ENCODE data around the gene PSMD5. TPM values are rescaled to one million over a fixed set of nuclear protein-coding genes. Genes with fewer than 3 reads are reported as not detected.

PSMD5 gene
- total RNA-seq, 1 donor from 2014 or later: 53.3 TPM

- peak; percentile 26 for TF ChIP-seq CTCF (IDR thresholded peaks at IDR 0.05)
- no peak for DNase-seq (ENCODE audit: extremely low spot score, unreplicated experiment)
- Mint-ChIP-seq H3K4me1 (ENCODE audit: unreplicated experiment) (peaks cover 39% of the 10 kb centered on the region), H3K27me3 (ENCODE audit: unreplicated experiment) (no peaks in the 10 kb centered on the region), H3K27ac (ENCODE audit: unreplicated experiment) (peak overlapping the region; percentile 77), H3K4me3 (ENCODE audit: unreplicated experiment) (no peak overlapping the region), H3K36me3 (ENCODE audit: unreplicated experiment) (peaks cover 45% of the 10 kb centered on the region), H3K9me3 (ENCODE audit: unreplicated experiment) (no peaks in the 10 kb centered on the region)
These were observed 26.6 kb upstream of the PSMD5 start for GRCh38 chr9:120869360-120869687.

- Mint-ChIP-seq H3K27me3 (ENCODE audit: unreplicated experiment) (no peaks in the 10 kb centered on the region), H3K4me3 (ENCODE audit: unreplicated experiment) (no peak overlapping the region), H3K4me1 (ENCODE audit: unreplicated experiment) (peaks cover 34% of the 10 kb centered on the region), H3K9me3 (ENCODE audit: unreplicated experiment) (no peaks in the 10 kb centered on the region), H3K27ac (ENCODE audit: unreplicated experiment) (peak overlapping the region; percentile 77), H3K36me3 (ENCODE audit: unreplicated experiment) (peaks cover 44% of the 10 kb centered on the region)
- TF ChIP-seq CTCF (IDR thresholded peaks at IDR 0.05): no peak
- peak; percentile 93 for DNase-seq (ENCODE audit: extremely low spot score, unreplicated experiment)
These were observed 26.1 kb upstream of the PSMD5 start for GRCh38 chr9:120868676-120869359.

- H3K27me3 Mint-ChIP-seq (ENCODE audit: unreplicated experiment): no peaks in the 10 kb centered on the region
- DNase-seq (ENCODE audit: extremely low spot score, unreplicated experiment): no peak
- peaks cover 29% of the 10 kb centered on the region for H3K4me1 Mint-ChIP-seq (ENCODE audit: unreplicated experiment)
- peaks cover 42% of the 10 kb centered on the region for H3K36me3 Mint-ChIP-seq (ENCODE audit: unreplicated experiment)
- no peak overlapping the region for H3K4me3 Mint-ChIP-seq (ENCODE audit: unreplicated experiment)
- no peaks in the 10 kb centered on the region for H3K9me3 Mint-ChIP-seq (ENCODE audit: unreplicated experiment)
- H3K27ac Mint-ChIP-seq (ENCODE audit: unreplicated experiment): peak overlapping the region; percentile 43
- TF ChIP-seq CTCF (IDR thresholded peaks at IDR 0.05): no peak
These were observed 25.6 kb upstream of the PSMD5 start for GRCh38 chr9:120868339-120868675.

GRCh38 chr9:120867676-120868338 is 25.1 kb upstream of the PSMD5 start:
- Mint-ChIP-seq H3K27me3 (ENCODE audit: unreplicated experiment) (no peaks in the 10 kb centered on the region), H3K4me3 (ENCODE audit: unreplicated experiment) (no peak overlapping the region), H3K4me1 (ENCODE audit: unreplicated experiment) (peaks cover 24% of the 10 kb centered on the region), H3K27ac (ENCODE audit: unreplicated experiment) (peak overlapping the region; percentile 43), H3K9me3 (ENCODE audit: unreplicated experiment) (no peaks in the 10 kb centered on the region), H3K36me3 (ENCODE audit: unreplicated experiment) (peaks cover 42% of the 10 kb centered on the region)
- no peak for TF ChIP-seq CTCF (IDR thresholded peaks at IDR 0.05)
- no peak for DNase-seq (ENCODE audit: extremely low spot score, unreplicated experiment)

- Mint-ChIP-seq H3K4me3 (ENCODE audit: unreplicated experiment) (no peak overlapping the region), H3K27me3 (ENCODE audit: unreplicated experiment) (no peaks in the 10 kb centered on the region), H3K36me3 (ENCODE audit: unreplicated experiment) (peaks cover 41% of the 10 kb centered on the region), H3K27ac (ENCODE audit: unreplicated experiment) (peak overlapping the region; percentile 38), H3K9me3 (ENCODE audit: unreplicated experiment) (no peaks in the 10 kb centered on the region), H3K4me1 (ENCODE audit: unreplicated experiment) (peaks cover 19% of the 10 kb centered on the region)
- TF ChIP-seq CTCF (IDR thresholded peaks at IDR 0.05): no peak
- DNase-seq (ENCODE audit: extremely low spot score, unreplicated experiment): no peak
These were observed 23.9 kb upstream of the PSMD5 start for GRCh38 chr9:120866651-120867050.

All from osteocyte (in vitro differentiated cells).